Measurements from ENCODE around the gene KRT34. TPM values are rescaled to one million over a fixed set of nuclear protein-coding genes. Genes with fewer than 3 reads are reported as not detected.

Gene KRT34
- total RNA-seq, 1 donor from 2014 or later, result not detected

DNA sequence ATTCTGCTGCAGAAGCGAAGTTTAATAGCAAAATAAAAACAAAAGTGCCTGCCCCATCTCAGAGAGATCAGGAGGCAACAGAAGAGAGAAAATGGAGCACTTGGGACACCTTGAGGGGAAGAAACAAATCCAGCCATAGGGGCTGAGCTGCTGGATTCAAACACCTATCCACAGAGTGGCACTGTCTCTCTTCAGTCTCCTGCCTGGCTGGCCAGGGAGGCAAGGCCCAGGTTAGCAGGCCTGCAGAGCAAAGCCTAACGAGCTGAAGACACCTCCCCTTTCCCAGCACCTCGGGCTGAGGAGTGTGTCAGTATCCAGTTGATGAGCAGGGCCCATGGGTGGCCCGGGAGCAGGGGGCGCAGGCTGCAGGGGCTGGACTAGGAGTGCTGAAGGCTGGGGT, 24.1 kb upstream of the KRT34 start:
- no peak for FAIRE-seq

DNA sequence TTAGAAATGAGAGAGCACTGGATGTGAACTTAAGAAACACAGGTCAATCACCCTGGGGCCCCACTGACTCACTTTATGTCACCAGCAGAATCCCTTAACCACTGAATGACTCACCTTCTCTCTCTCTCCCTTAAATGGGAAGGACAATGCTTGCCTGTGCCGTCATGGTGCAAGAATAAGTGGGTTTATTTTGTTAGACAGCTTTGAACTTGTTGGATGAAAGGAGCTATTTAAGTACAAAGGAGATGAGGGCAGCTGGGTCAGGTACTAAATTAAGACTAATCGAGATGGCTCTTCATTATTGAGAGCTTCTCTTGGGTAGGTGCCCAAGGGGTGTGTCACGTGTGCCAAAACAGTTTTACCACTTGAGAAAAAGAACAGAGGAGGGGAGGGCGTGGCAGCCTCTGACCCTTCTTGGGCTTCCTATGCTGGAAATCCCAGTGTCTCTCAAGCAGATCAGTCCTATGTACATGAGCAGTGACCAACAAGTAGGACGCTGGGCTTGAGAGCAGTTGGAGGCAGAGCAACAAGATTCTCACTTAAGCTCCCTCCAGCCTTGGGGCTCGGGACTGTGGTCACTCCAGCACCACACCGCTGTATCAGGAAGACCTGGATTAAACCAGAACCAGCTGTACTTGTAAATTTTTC, 22.0 kb upstream of the KRT34 start:
- Histone ChIP-seq H2AFZ (ENCODE audit: low read depth, low read length) (peak overlapping the region; percentile 28), H3K4me1 (ENCODE audit: insufficient read depth, low read length) (peaks cover 36% of the 10 kb centered on the region), H3K9me3 (ENCODE audit: insufficient read depth, low read depth, low read length) (no peaks in the 10 kb centered on the region), H3K27me3 (ENCODE audit: insufficient read depth, low read length) (no peaks in the 10 kb centered on the region), H4K20me1 (ENCODE audit: insufficient read depth, low read length) (no peaks in the 10 kb centered on the region), H3K4me3 (ENCODE audit: insufficient read depth, low read depth, low read length) (no peak overlapping the region), H3K79me2 (ENCODE audit: insufficient read depth, low read length) (no peaks in the 10 kb centered on the region), H3K9ac (ENCODE audit: low read length) (peak overlapping the region; percentile 55), H3K36me3 (ENCODE audit: insufficient read depth, low read length) (no peaks in the 10 kb centered on the region), H3K4me2 (ENCODE audit: low read length) (peak overlapping the region; percentile 67), H3K27ac (ENCODE audit: low read depth, low read length) (peak overlapping the region; percentile 92)
- Mint-ChIP-seq H3K4me1 (ENCODE audit: low read depth, unreplicated experiment) (peaks cover 31% of the 10 kb centered on the region), H3K36me3 (ENCODE audit: low read depth, unreplicated experiment) (no peaks in the 10 kb centered on the region), H3K9me3 (ENCODE audit: unreplicated experiment) (no peaks in the 10 kb centered on the region), H3K27me3 (ENCODE audit: low read depth, unreplicated experiment) (peaks cover 9% of the 10 kb centered on the region), H3K27ac (ENCODE audit: unreplicated experiment) (peak overlapping the region; percentile 86), H3K4me3 (ENCODE audit: unreplicated experiment) (no peak overlapping the region)
- DNase-seq (ENCODE audit: low read depth), result peak; percentile 98
- FAIRE-seq, result peak; percentile 99
- TF ChIP-seq, protein P1, sequence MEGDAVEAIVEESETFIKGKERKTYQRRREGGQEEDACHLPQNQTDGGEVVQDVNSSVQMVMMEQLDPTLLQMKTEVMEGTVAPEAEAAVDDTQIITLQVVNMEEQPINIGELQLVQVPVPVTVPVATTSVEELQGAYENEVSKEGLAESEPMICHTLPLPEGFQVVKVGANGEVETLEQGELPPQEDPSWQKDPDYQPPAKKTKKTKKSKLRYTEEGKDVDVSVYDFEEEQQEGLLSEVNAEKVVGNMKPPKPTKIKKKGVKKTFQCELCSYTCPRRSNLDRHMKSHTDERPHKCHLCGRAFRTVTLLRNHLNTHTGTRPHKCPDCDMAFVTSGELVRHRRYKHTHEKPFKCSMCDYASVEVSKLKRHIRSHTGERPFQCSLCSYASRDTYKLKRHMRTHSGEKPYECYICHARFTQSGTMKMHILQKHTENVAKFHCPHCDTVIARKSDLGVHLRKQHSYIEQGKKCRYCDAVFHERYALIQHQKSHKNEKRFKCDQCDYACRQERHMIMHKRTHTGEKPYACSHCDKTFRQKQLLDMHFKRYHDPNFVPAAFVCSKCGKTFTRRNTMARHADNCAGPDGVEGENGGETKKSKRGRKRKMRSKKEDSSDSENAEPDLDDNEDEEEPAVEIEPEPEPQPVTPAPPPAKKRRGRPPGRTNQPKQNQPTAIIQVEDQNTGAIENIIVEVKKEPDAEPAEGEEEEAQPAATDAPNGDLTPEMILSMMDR (IDR thresholded peaks at IDR 0.05; ENCODE audit: insufficient read depth, low read depth, low read length), result no peak
- TF ChIP-seq EZH2 (IDR thresholded peaks at IDR 0.05; ENCODE audit: insufficient read depth, low read length), result no peak

More for the DNA sequence above, 24.1 kb upstream of the KRT34 start:
- Histone ChIP-seq H3K36me3 (ENCODE audit: insufficient read depth, low read length) (no peaks in the 10 kb centered on the region), H3K4me3 (ENCODE audit: insufficient read depth, low read depth, low read length) (no peak overlapping the region), H4K20me1 (ENCODE audit: insufficient read depth, low read length) (no peaks in the 10 kb centered on the region), H3K4me2 (ENCODE audit: low read length) (no peak overlapping the region), H3K27ac (ENCODE audit: low read depth, low read length) (no peak overlapping the region), H3K4me1 (ENCODE audit: insufficient read depth, low read length) (peaks cover 36% of the 10 kb centered on the region), H3K79me2 (ENCODE audit: insufficient read depth, low read length) (no peaks in the 10 kb centered on the region), H3K27me3 (ENCODE audit: insufficient read depth, low read length) (no peaks in the 10 kb centered on the region), H3K9me3 (ENCODE audit: insufficient read depth, low read depth, low read length) (no peaks in the 10 kb centered on the region), H2AFZ (ENCODE audit: low read depth, low read length) (no peak overlapping the region), H3K9ac (ENCODE audit: low read length) (no peak overlapping the region)
- TF ChIP-seq EZH2 (IDR thresholded peaks at IDR 0.05; ENCODE audit: insufficient read depth, low read length), result no peak
- TF ChIP-seq, protein P1 (IDR thresholded peaks at IDR 0.05; ENCODE audit: insufficient read depth, low read depth, low read length), result no peak
- Mint-ChIP-seq H3K4me3 (ENCODE audit: unreplicated experiment) (no peak overlapping the region), H3K36me3 (ENCODE audit: low read depth, unreplicated experiment) (no peaks in the 10 kb centered on the region), H3K27ac (ENCODE audit: unreplicated experiment) (no peak overlapping the region), H3K4me1 (ENCODE audit: low read depth, unreplicated experiment) (peaks cover 31% of the 10 kb centered on the region), H3K9me3 (ENCODE audit: unreplicated experiment) (no peaks in the 10 kb centered on the region), H3K27me3 (ENCODE audit: low read depth, unreplicated experiment) (peaks cover 17% of the 10 kb centered on the region)
- no peak for DNase-seq (ENCODE audit: low read depth)

DNA sequence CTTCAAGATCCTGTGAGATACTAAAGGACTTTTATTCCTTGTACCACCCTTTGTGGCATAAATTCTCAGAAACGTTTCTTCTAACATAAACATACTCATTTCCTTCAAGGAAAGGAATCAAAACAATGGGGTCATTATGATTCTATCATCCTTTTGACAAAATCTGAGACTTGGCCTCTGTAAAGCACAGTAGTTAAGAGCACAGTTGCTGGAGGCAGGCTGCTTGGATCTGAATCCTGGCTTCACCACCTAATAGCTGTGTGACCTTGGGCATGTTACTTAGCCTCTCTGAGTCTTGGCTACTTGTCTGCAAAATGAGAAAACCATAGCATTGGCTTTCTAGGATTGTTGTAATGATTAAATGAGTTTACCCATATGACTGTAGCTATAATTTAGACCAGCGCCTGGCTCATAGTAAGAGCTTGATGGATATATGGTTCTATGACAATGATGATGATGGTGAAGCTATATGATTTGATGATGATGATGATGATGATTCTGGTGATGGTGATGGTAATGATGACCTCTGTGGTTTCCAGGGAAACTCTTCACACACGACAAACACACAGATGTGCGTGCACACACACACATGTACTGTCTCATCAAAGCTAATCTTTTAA, 21.4 kb upstream of the KRT34 start:
- Histone ChIP-seq H3K27me3 (ENCODE audit: insufficient read depth, low read length) (no peaks in the 10 kb centered on the region), H4K20me1 (ENCODE audit: insufficient read depth, low read length) (no peaks in the 10 kb centered on the region), H3K79me2 (ENCODE audit: insufficient read depth, low read length) (no peaks in the 10 kb centered on the region), H3K4me3 (ENCODE audit: insufficient read depth, low read depth, low read length) (no peak overlapping the region), H3K4me2 (ENCODE audit: low read length) (peak overlapping the region; percentile 67), H2AFZ (ENCODE audit: low read depth, low read length) (no peak overlapping the region), H3K9me3 (ENCODE audit: insufficient read depth, low read depth, low read length) (no peaks in the 10 kb centered on the region), H3K36me3 (ENCODE audit: insufficient read depth, low read length) (no peaks in the 10 kb centered on the region), H3K27ac (ENCODE audit: low read depth, low read length) (peak overlapping the region; percentile 67), H3K4me1 (ENCODE audit: insufficient read depth, low read length) (peaks cover 36% of the 10 kb centered on the region), H3K9ac (ENCODE audit: low read length) (peak overlapping the region; percentile 0)
- DNase-seq (ENCODE audit: low read depth) (no peak), FAIRE-seq (peak; percentile 54)
- Mint-ChIP-seq H3K27ac (ENCODE audit: unreplicated experiment) (peak overlapping the region; percentile 86), H3K4me3 (ENCODE audit: unreplicated experiment) (no peak overlapping the region), H3K36me3 (ENCODE audit: low read depth, unreplicated experiment) (no peaks in the 10 kb centered on the region), H3K9me3 (ENCODE audit: unreplicated experiment) (no peaks in the 10 kb centered on the region), H3K4me1 (ENCODE audit: low read depth, unreplicated experiment) (peaks cover 31% of the 10 kb centered on the region), H3K27me3 (ENCODE audit: low read depth, unreplicated experiment) (peaks cover 5% of the 10 kb centered on the region)
- TF ChIP-seq, protein P1 (IDR thresholded peaks at IDR 0.05; ENCODE audit: insufficient read depth, low read depth, low read length), result no peak
- TF ChIP-seq EZH2 (IDR thresholded peaks at IDR 0.05; ENCODE audit: insufficient read depth, low read length), result no peak

All from astrocyte (in vitro differentiated cells and primary cell).